HG03378 (cell line): Measurements from ENCODE around the gene VTI1A.
A peak's percentile ranks its signal among the peaks of the same experiment; 100 is the strongest.
"Not testable (repeated sequence)": the region's sequence is repeated elsewhere in the genome, so short reads cannot be mapped to it uniquely, and the experiment has no call there.

Experiments
- ATAC-seq: cut with Tn5 transposase; IDR thresholded peaks from one replicate; pipeline ENCODE4 v1.9.1; 2021; ENCODE audit warnings: mild to moderate bottlenecking, moderate library complexity; ENCODE audit not compliant: unreplicated experiment

VTI1A gene

DNA sequence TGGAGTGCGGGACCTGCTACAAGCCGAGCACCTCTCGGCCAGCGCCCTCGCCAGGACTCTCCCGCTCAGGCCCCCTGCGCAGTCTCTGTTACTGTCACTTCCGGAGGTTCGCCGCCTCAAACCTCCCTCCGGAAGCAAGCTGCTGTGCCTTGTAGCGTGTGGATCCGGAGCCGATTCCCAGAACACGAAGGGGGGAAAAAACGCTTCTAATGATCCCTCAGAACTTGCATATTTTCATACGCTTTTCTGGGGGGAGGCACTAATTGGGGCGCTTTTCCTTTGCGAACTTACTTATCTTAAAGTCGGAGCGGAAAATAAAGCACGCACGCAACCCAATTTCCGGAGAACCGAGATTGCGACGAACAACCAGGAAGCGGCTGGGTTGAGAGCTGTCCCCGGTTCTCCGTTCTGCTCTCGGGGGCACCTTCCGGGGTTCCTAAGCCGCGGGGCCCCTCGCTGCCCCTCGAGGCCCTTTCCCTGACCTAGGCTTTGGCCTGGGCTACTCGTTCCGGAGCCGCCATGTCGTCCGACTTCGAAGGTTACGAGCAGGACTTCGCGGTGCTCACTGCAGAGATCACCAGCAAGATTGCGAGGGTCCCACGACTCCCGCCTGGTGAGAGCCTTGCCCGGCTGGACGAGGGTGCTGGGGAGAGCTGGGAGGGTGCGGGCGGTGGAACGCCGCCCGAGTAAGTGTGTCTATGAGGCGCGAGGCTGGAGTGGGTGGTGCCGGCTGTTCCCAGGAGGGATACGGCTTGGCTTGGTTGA lies at the start of gene VTI1A, which contains the start of gene ZDHHC6:
Gene VTI1A (plus strand): TSS at position 361 of the 765 bp plus-strand sequence. CDS start 159 bp downstream, at position 520.
Gene ZDHHC6 (minus strand): TSS at position 60 of the 765 bp plus-strand sequence. CDS start 1,478 bp downstream, outside the sequence.
- peak; percentile 83 for ATAC-seq

DNA sequence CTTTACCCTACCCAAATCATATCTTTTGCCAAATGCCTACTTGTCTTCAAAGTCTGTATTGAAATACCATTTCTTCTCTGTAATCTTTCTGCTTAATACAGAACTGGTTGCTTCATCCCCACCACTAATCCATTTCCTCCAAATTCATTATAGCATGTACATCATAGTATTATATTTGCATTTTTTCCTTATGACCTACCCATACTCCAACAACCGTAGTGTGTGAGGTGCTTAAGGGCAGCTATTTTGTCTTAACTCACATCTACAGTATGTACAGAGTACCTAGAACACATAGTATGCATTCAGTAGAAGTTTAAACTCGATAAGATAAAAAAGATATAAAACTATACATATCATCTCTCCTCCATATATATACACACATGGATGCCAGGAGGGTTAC lies 49.4 kb upstream of the VTI1A start:
- ATAC-seq = no peak

DNA sequence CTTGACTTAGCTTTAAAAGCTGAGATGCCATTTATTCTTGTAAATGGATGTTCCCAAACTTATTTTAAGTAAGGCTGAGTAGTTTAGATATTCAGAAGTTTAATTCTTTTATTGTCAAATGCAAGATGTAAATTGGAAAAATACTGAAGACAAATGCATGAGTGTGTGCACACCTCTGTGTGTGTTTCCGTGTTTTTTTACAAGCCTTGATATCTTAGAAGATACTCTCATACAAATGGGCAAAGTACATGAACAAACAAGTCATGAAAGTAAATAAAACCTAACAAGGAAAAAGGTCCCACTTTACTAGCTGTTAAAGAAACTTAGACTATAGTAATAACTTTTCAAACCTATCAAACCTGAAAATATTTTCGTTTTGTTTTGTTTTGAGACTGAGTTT lies 44.1 kb upstream of the VTI1A start:
- no peak for ATAC-seq

DNA sequence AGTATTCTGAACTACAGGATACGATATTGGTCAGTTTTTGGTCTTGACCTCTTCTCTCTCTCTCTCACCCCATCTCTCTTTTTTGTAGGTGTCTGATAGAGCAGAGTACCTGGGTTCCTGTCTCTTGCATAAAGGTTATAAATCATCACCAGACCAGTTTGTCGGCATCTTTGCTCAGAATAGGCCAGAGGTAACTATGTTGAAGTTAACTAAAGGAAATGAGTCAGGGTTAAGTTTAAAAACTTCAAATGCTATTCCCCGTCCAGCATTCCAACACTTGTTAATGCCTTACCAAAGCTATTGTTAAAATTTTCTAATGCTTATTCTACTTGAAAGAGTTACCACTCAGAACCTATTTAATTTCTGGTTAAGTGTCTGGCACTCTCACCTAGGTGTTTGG lies 42.4 kb upstream of the VTI1A start:
- ATAC-seq = no peak

DNA sequence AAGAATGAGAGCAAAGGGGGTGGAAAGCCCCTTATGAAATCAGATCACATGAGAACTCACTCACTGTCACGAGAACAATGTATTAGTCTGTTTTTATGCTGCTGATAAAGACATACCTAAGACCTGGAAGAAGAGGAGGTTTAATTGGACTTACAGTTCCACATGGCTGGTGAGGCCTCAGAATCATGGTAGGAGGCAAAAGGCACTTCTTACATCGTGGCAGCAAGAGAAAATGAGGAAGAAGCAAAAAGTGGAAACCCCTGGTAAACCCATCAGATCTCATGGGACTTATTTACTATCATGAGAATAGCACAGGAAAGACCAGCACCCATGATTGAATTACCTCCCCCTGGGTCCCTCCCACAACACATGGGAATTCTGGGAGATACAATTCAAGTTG lies 40.2 kb upstream of the VTI1A start:
- ATAC-seq = not testable (repeated sequence)

DNA sequence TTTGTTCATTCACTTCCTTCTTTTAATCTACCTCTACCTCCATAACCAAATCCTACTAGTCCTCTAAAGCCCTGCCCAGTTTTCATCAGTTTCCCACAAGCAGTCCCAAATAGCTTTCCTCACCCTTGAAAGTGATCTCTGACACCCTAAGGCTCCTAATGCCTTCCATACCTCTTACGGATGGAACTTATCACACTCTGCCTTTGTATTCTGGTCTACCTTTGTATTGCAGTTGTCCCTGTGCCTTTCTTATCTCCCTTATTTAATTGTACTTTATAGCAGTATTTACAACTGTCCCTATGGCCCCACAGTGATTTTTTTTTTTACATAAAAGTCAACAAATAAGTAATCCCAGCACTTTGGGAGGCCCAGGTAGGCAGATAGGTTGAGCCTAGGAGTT lies 39.3 kb upstream of the VTI1A start:
- ATAC-seq = no peak

DNA sequence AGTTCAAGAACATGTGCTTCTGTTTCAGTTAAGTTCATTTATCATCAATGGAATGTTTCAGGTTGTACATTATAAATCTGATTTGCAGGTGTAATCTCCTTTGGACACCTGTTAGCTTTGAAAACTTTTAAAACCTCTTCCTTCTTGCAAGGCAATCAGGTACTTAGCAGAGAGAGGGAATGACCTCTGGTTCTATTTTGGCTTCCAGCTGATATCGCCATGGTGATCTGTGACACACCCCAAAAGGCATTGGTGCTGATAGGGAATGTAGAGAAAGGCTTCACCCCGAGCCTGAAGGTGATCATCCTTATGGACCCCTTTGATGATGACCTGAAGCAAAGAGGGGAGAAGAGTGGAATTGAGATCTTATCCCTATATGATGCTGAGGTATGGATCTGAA lies 37.7 kb upstream of the VTI1A start:
- ATAC-seq = no peak

DNA sequence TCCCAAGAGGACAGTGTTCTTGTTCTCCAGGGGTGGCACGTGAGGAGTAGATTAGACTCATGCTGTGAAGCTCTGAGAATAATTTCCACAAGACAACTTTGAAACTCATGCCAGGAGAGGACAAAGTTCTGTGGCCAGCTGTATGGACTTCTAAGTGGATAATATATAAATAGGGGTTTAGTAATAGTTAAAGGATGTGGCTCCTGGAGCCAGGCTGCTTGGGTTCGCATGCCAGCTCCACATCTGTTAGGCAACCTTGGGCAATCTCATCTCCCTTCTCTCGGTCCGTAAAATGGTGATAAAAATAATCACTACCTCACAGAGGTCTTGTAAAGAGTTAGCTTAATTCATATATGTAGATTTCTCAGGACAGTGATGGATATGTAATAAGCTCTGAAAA lies 37.3 kb upstream of the VTI1A start:
- ATAC-seq = no peak

DNA sequence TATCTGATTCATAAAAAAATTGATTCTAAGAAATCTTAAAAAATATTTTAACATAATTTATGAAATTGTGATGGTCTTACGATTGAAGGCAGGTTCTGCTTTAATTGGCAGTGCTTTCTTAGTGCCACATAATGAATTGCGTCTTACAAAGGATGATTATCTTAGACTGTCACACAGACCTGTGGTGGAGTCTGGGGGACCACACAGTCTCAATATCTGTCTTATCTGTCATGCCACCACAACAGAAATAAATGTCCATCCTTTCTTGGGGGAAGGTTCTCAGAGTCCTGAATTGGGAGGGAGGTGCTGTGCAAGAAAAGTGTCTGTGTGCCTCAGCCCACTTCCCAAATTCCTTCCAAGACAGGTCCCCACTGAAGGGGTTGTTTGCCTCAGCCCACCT lies 34.3 kb upstream of the VTI1A start:
- ATAC-seq = no peak

DNA sequence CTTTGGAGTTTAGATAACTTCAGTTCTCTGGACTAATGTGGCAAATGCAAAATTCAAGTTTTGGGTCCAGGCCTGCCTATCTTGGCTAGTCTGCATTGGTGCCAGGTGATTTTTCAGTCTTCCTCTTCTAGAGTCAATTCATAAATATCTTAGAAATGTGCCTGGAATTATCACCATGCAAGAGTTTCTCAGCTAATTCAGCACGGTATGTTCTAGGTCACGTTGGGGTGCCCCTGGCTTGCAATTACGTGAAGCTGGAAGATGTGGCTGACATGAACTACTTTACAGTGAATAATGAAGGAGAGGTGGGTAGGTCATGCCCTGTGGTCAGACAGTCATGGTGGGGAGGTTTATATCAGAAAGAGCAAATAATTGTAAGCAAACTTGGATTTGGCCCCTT lies 25.3 kb upstream of the VTI1A start:
- ATAC-seq = no peak

DNA sequence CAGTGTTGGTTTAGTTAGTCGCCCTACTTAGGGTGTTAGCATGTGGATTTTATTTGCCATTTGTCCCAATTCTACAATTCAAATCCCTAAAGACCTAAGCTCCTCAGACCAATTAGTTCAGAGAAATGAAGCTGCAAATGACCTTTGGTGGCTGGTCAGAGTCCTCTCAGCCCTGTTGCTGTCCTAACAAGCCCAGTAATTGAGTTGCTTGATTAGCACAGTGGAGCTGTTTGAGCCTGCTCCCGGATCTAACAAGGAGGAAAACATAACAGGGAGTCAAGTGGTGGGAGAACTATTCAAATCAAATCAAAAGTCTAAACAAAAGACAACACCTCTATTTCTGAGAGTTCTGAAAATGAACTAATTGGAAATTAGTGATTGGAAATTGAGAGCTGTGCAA lies 22.4 kb upstream of the VTI1A start:
- no peak for ATAC-seq

DNA sequence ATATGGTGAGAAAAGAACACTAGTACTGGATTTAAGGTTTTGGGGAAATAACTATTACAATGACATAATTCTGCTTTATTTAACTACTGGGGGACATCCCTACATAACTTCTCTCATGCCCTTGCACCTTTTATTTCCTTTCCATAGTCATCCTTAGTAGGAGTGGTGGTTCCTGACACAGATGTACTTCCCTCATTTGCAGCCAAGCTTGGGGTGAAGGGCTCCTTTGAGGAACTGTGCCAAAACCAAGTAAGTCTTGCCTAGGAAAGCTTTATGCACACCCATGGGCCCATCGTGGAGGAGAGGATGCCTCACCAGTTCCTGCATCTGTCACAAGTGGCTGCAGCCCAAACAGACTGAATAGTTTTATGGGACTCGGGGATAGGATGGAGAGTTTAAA lies 20.9 kb upstream of the VTI1A start:
- ATAC-seq = no peak

DNA sequence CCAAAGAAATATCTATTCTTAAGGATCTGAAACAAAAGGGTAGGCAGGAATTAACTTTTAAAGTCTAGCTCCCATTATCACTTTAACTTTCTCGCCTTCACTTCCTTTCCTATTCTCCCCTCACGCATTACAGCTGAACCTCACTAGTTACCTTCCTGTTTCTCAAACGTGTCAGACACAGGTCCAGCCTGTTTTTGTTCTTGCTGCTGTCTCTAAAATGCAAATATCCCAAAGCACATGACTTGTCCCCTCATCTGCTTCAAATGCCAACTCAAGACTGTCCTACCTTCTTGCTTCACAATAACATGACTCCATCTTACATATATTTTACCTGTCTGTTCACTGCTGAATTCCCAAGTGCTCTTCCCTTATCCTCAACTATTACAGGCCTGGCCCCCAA lies 17.9 kb upstream of the VTI1A start:
- ATAC-seq = no peak

DNA sequence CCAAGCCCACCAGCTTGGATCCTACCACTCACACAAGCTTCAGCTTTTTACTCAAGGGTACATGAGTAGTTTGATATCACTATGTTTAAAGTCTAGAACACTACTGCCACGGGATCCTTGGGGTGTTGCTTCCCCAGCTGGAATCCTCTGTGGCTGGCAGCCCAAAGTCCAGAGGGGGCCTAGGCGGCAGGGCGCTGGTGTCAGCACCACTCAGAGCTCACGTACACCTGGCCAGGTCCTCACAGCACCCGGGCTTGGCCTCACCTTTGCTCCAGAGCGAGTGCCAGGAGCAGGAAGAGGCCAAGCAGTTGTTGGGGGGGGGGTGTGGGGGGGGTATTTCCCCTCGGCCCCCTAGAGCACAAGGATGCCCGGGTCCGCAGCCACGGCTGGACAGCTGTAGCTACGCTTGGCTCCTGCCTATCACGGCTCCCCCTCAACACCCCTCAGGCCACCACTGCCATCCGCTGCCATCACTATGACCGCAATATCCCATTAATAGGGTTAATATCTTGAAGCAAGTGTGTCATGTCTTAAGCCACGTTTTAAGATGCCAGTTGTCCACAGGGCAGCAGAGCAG lies 17.3 kb upstream of the VTI1A start:
- no peak for ATAC-seq

DNA sequence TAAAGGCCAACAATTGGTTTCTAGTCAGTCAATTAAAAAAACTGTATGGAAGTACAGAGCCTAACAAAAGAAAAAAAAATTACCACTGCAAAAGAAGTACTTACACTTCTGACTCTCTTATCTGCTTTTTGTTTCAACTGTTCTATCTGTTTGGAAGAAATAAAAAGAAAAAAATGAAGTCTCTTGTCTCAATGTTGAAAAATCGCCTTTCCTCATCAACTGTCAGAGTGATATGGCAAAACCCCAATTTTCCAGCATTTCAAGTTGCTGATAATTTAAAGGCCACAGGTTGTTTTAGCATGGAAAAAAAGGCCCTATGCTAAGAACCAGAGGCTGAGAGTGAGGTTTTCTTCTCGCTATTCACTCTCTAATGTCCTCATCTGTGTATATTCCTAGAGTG lies 13.9 kb upstream of the VTI1A start:
- no peak for ATAC-seq

DNA sequence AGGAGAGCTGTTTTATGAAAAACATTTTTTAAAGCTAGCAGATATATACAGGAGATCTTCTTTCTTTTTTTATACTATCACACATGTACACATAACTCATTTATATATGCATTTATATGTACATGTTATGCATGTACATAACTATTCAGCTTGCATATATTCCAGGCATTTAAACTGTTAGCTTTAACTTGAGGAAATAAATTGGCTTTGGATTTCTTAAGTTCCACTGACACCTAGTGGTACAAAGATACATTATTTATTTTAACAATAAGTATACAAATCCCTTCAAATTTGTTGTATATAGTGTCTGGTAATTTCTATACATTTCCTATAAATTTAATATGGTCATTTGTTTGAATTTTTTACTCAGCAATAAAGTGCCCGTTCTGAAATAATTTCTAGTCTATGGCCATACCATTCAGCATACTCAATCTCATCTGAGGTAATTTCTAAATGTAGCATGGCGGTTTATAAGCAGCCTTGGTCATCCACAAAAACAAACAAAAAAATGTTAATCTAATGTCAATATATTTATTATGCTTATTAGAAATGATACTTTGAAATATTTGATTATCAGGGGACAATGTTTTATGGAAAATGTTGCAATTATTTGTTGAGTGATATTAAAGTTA lies 11.9 kb upstream of the VTI1A start:
- no peak for ATAC-seq

DNA sequence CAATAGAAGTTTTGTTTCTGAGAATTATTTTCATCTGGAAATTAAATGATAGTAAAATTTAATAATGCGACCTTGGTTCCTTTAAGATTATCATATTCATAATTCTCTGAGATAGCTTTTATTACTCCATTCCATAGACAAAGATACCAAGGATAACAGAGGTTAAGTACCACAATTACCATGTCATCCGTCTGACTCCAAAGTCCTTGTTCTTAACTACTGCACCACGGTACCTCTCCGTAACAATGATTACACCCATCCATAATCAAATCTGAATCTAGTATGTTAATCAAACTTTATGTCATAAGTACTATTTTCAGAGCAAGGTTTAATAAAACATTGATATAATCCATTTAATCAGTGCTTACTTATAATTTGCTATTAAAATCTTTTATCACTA lies 8.7 kb upstream of the VTI1A start:
- ATAC-seq = no peak

DNA sequence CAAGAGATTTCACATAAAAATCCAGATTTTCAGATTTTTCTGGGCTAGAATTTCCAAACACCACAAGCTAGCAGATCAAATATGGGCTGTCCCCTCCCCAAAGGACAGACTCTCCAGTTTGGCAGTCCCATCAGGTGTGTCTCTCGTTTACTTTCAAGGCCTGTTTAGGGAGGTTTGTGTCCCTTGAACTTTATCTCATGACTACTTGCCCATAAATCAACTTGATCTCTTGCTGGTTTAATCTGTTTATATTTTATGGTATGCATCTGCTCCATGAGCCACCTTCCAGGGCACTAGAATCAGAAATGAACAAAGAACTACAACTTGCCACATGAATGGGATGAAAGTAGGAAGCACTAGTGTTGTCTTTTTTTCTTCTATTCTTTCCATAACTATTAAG lies 5.5 kb upstream of the VTI1A start:
- no peak for ATAC-seq

DNA sequence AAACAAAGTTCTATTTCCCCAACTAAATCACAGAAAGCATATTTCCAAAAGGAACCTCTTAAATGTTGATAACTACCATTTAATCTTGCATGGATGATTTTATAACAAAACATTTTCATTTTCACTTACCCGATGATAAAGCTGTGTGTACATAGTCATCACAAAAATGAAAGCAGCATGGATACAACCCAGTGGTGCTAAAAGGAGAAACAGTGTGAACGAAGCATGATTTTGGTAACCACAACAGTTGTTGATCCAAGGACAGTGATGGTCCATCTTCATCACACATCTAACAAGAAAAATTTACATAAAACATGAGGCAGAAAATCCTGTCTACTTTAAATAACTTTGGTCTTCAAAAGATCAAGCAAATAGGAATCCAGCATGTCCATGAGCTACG lies 5.0 kb upstream of the VTI1A start:
- ATAC-seq = peak; percentile 37

DNA sequence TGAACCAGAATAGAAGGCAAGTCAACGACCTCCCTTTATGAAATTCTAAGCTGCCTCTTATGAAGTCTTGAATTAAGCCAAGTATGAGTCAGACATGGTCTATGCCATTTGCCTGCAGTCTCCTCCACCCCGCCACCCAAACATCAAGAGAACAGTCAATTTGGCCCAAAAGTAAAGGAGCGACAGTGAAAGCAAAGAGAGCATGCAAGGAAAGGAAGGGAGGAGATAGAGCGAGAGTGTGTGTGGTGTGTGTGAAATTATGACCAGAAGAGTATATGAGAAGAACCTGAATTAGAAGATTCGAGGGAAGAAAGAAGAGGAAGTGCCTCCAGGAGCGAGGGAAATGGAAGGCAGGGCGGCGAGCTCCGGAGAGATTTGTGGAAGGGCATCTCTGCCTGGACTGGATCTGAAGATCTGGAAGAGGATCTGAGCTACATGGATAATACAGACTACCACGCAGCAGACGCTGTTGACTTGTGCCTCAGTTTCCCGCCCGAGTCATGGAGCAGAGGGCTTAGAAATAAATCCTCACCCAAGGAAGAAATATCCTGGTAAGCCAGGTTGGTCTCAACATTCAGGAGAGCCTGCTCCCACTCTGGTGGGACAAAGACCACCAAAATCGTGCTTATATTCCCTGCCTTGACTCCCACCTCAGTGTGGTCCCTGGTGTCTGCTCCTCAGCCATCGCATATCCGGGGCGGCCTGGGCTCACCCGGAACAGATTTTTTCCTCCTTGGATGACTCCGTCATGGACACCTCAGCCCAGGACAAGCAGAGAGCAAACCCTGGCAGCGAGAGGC lies 760 bp upstream of the VTI1A start:
- peak; percentile 1 for ATAC-seq

DNA sequence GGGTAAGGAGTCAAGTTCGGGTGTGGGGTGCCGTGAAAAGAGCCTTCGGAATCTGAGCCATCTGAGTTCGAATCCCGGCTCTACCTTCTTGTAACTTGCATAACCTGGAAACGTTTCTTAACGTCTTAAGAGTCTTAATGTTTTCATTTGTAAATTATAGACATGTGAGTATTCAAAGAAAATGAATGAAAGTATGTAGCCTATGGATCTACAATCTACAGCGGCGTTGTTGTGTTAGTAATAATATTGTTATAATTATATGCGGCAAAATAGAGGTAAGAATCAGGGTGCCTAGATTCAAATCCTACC lies 559 bp downstream of the VTI1A start:
- no peak for ATAC-seq

DNA sequence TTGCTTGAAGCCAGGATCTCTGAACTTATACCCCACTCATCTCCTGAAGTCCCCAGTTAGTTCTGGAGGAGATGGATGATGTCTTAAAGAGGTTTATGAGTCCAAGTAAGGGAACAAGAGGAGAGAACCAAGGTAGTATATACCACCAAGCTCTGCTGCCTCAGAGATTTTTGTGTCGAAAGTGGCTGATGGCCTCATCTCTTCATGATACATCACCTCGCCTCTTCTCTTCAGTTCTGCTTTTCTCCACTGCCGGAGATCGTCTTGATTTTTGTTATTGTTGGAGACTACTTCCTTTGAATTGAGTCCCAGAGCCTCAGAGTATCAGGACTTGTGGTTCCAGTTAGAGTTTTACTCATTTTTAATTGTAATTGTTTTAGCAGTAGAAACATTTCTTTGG lies 1.9 kb downstream of the VTI1A start:
- no peak for ATAC-seq
